VCaP (cell line): ENCODE data around the gene COX6B1.

ENCODE experiments used
- H3K27ac ChIP-seq: fragments of 450-650 bp; 2 replicates; pipeline ENCODE4 v1.5.1; 2017
- TF ChIP-seq, protein P1 (sequence below): fragments of 450-650 bp; conservative IDR thresholded peaks from 2 replicates; pipeline ENCODE4 v1.5.1; 2017; ENCODE audit warnings: mild to moderate bottlenecking, moderate library complexity

Gene COX6B1

DNA sequence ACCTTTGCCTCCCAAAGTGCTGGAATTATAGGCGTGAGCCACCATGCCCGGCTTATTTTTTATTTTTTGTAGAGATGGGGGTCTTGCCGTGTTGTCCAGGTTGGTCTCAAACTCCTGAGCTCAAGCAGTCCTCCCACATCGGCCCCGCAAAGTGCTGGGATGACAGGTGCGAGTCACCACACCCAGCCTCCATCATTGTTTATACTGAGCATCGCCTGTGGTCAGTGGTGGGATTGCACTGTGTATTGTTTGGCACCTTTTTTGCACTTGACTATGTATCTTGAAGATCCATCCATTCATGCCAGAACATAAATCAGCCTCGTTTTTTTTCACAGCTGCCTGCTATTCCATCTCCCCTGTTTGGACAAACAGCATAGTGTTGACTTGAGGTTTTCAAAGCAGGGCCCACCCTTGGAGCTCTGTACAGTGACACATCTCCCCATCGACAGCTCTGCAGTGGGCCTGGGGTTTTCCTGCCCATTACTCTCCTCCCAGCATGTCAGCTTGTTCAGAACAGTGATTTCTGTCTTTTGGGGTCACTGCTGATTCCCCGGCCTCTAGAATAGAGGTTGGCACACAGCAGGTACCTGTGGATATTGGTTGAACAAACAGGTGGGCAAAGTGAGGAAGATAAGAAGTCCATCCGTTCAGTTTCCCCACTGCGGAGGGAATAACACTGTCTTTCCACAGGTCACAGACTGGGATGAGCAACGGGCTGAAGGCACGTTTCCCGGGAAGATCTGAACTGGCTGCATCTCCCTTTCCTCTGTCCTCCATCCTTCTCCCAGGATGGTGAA, 10.0 kb downstream of the COX6B1 start:
- H3K27ac ChIP-seq, result no peak overlapping the region
- TF ChIP-seq, protein P1, sequence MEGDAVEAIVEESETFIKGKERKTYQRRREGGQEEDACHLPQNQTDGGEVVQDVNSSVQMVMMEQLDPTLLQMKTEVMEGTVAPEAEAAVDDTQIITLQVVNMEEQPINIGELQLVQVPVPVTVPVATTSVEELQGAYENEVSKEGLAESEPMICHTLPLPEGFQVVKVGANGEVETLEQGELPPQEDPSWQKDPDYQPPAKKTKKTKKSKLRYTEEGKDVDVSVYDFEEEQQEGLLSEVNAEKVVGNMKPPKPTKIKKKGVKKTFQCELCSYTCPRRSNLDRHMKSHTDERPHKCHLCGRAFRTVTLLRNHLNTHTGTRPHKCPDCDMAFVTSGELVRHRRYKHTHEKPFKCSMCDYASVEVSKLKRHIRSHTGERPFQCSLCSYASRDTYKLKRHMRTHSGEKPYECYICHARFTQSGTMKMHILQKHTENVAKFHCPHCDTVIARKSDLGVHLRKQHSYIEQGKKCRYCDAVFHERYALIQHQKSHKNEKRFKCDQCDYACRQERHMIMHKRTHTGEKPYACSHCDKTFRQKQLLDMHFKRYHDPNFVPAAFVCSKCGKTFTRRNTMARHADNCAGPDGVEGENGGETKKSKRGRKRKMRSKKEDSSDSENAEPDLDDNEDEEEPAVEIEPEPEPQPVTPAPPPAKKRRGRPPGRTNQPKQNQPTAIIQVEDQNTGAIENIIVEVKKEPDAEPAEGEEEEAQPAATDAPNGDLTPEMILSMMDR, result 0 out of 2 replicates have a peak, but pooled peaks have one; percentile 17

DNA sequence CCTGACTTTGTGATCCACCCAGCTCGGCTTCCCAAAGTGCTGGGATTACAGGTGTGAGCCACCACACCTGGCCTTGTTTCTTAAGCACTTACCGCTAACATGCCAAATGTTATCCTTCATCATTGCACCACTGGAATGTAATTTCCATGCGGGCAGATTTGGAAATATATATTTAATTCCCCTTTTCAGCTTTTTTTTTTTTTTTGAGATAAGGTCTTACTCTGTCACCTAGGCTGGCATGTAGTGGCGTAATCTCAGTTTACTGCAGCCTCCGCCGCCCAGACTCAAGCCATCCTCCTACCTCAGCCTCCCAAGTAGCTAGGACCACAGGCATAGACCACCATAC, 13.8 kb downstream of the COX6B1 start:
- TF ChIP-seq, protein P1, result no peak
- no peak overlapping the region for H3K27ac ChIP-seq

DNA sequence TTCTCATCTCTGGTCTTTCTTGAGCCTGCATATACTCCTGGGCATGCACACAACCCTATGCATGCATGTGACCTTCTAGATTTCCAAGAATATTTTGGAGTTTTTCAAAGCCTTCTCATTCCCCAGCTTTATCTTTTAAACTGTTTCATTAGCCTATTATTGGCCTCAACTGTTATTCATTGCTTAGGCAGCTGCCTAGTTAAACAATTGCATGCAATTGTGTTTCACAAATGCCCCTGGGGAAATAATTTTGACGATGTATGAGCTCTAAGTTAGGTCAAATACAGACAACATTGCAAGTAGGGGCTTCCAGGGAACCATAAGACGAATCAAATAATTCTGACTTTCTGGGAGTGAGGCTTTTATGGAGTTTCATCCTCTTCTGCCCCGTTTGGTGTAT, 15.9 kb downstream of the COX6B1 start:
- TF ChIP-seq, protein P1, result no peak
- H3K27ac ChIP-seq, result no peak overlapping the region

DNA sequence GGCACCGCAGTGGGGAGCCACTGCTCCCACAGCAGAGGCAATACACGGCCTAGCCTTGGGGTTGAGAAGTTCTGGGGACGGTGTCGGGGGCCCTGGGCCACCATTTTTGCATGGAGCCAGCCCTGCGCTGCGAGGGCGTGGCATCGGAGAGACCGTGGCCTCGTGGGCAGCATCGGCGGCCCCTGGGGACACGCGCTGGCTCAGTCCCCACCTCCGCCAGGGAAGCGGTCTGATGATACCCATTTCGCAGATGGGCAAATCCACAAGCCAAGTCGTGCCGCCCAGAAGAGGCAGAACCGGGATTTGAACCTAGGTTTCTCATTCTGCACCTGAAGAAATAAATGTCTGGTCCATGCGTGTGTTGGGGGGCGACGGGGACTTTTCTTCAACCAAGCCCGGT, 17.0 kb downstream of the COX6B1 start:
- TF ChIP-seq, protein P1, result no peak
- H3K27ac ChIP-seq, result no peak overlapping the region

DNA sequence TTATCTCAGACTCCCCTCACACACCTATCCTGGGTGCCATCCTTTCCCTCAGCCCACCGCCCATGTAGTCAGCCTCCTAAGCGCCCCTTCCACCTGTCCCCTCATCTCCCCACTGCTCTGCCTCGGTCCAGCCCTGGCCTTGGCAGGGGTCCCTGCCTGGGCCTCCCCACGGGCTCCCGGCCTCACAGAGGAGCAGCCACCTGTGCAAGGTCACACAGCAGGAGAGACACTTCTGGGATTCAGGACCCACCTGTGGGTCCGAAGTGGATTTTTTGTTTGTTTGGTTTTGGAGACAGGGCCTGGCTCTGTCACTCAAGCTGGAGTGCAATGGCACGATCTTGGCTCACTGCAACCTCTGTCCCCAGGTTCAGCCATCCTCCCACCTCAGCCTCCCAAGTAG, 17.5 kb downstream of the COX6B1 start:
- TF ChIP-seq, protein P1, result no peak
- H3K27ac ChIP-seq, result no peak overlapping the region

DNA sequence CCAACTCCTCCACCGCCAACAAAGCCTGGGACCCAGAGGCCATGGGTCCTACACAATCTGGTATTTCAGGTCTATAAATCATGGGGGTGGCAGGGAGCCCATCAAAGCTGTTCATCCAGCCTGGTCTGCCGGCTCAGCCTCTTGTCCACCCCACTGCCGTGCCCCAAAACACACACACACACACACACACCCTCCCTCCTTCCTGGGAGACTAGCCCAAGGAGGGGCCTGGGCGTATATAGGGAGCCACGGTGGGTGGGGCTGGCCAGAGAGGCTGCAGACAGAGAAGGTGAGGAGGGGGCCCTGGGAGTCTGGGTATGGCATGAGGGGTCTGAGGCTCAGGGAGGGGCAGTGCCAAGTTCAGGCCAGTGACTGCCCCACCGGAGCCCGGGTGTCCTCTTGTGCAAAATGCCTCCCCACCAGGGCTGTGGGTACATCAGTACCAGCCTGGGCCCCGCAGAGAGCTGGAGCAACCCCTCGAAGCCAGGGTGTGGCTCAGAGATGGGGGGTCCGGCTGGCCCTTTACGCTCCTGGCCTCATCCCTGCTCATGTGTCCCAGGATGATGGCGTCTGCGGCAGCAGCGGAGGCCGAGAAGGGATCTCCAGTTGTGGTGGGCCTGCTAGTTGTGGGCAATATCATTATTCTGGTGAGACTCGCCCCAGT, 18.3 kb downstream of the COX6B1 start, which contains the start of gene UPK1A:
Gene UPK1A, plus strand, starts transcription at position 267 of the 663 bp plus-strand sequence. Its CDS starts 296 bp downstream, at position 563.
- TF ChIP-seq, protein P1, result no peak
- H3K27ac ChIP-seq, result no peak within 1 kb of the TSS

DNA sequence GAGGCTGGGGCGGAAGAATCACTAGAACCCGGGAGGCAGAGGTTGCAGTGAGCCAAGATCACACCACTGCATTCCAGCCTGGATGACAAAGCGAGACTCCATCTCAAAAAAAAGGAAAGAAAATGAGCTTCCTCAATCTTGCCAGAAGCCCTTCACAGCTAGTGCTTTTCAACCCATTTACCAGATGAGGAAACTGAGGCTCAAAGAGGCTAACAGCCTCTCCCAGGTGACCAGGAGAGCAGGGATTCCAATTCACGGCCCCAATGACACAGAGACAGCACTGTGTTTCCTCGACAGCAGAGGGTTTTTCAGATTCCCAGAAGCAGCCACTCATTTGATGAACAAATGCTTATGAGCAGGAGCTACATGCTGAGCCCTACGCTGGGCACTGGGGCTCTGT, 21.4 kb downstream of the COX6B1 start:
- TF ChIP-seq, protein P1, result no peak
- H3K27ac ChIP-seq, result no peak overlapping the region
